K562 (cell line): Measurements from ENCODE around the gene CEP126.

Experiments
- CBX2 ChIP-seq: fragments of 200-600 bp; sonication (generic); IDR thresholded peaks from one replicate; pipeline ENCODE4 v1.6.1; 2012; ENCODE audit warnings: mild to moderate bottlenecking, low read length, inconsistent platforms; ENCODE audit not compliant: insufficient read depth, poor library complexity, severe bottlenecking
- CTCF ChIP-seq, 3 experiments: IDR thresholded peaks in 2 of 3; conservative IDR thresholded peaks in 1 of 3; 2 replicates each; pipeline ENCODE4 v1.5.1; 2011 to 2012; ENCODE audit warnings: low read length in 3 of 3, mild to moderate bottlenecking in 3 of 3, control low read depth in 2 of 3, improper control_type of control experiment in 1 of 3, inconsistent platforms in 1 of 3, low read depth in 1 of 3, mixed read lengths in 1 of 3, moderate library complexity in 1 of 3; ENCODE audit not compliant: insufficient read depth in 2 of 3
- ELF1 ChIP-seq: fragments of 200-800 bp; sonication (Bioruptor generic); IDR thresholded peaks from 2 replicates; pipeline ENCODE4 v1.6.1; 2016; ENCODE audit warnings: missing genetic modification characterization, missing compliant biosample characterization
- GABPB1 ChIP-seq: sonication (generic); formaldehyde crosslinking; IDR thresholded peaks from 2 replicates; pipeline ENCODE4 v1.8.0; 2022; ENCODE audit warnings: mild to moderate bottlenecking, missing genetic modification reagents
- KLF16 ChIP-seq: IDR thresholded peaks from 2 replicates; pipeline ENCODE4 v1.6.1; 2016; ENCODE audit warnings: antibody characterized with exemption
- POLR2AphosphoS5 ChIP-seq: IDR thresholded peaks from 2 replicates; pipeline ENCODE4 v1.6.1; 2011; ENCODE audit warnings: mild to moderate bottlenecking, low read depth, low read length, moderate library complexity; ENCODE audit not compliant: control insufficient read depth, insufficient read depth
- TBP ChIP-seq: optimal IDR thresholded peaks from 2 replicates; pipeline ENCODE3; 2011; ENCODE audit warnings: low read depth, low read length, improper control_type of control experiment
- ZNF316 ChIP-seq: fragments of 450-650 bp; IDR thresholded peaks from 2 replicates; pipeline ENCODE4 v1.6.1; 2016
- ZZZ3 ChIP-seq: fragments of 450-650 bp; IDR thresholded peaks from 2 replicates; pipeline ENCODE4 v1.6.1; 2016; ENCODE audit warnings: antibody characterized with exemption, mild to moderate bottlenecking, moderate library complexity

- no peak for TF ChIP-seq ELF1 (tag)
- TF ChIP-seq TBP = no peak
- peak; percentile 22 to 56 (median 31); a peak in 4 of 6 replicates for TF ChIP-seq CTCF (IDR thresholded peaks at IDR 0.05 in 2 of 3, conservative IDR thresholded peaks at IDR 0.05 in 1 of 3; ENCODE audit: insufficient read depth in 2 of 3, low read depth in 1 of 3, low read length in 3 of 3)
- no peak for TF ChIP-seq ZNF316
- no peak for TF ChIP-seq KLF16
- no peak for TF ChIP-seq POLR2AphosphoS5
- TF ChIP-seq CBX2 = no peak
- TF ChIP-seq ZZZ3 = no peak
- TF ChIP-seq GABPB1 (CRISPR knock-in tag) = no peak
Measured at GRCh38 chr11:102007567-102008437, 93.0 kb downstream of the CEP126 start.
